Small intestine (tissue), 16 donors: ENCODE measurements around the gene MAP3K21. TPM values are rescaled to one million over a fixed set of nuclear protein-coding genes. Genes with fewer than 3 reads are reported as not detected.

Experiments
- DNase-seq, 2 donors: peaks; one replicate each; pipeline versions ENCODE4 v3.0.0 to v3.0.0-alpha.2; 2013
- FAIRE-seq: peaks from 2 replicates; lab custom pipeline; 2012; peaks lifted over from hg19 to GRCh38; lab: Jason Lieb, UNC
- H3K27ac ChIP-seq, 3 donors: one replicate each; pipeline ENCODE4 v1.5.1; 2013; ENCODE audit warnings: low read length in 2 of 3, mild to moderate bottlenecking in 2 of 3, control low read depth in 1 of 3, inconsistent platforms in 1 of 3, low read depth in 1 of 3, moderate library complexity in 1 of 3
- H3K27me3 ChIP-seq, 3 donors: one replicate each; pipeline ENCODE4 v1.6.1; 2013; ENCODE audit warnings: low read length in 3 of 3, inconsistent platforms in 1 of 3; ENCODE audit not compliant: control insufficient read depth in 3 of 3, insufficient read depth in 3 of 3
- H3K36me3 ChIP-seq, 3 donors: one replicate each; pipeline ENCODE4 v1.6.1; 2013; ENCODE audit warnings: low read length in 3 of 3, inconsistent platforms in 1 of 3, low read depth in 1 of 3, mild to moderate bottlenecking in 1 of 3, moderate library complexity in 1 of 3; ENCODE audit not compliant: control insufficient read depth in 3 of 3, insufficient read depth in 2 of 3
- H3K4me1 ChIP-seq, 3 donors: one replicate each; pipeline ENCODE4 v1.6.1; 2013; ENCODE audit warnings: low read length in 2 of 3, inconsistent platforms in 1 of 3, low read depth in 1 of 3, mild to moderate bottlenecking in 1 of 3, moderate library complexity in 1 of 3; ENCODE audit not compliant: control insufficient read depth in 3 of 3, insufficient read depth in 2 of 3
- H3K4me3 ChIP-seq, 3 donors: one replicate each; pipeline ENCODE4 v1.5.1; 2013; ENCODE audit warnings: low read length in 3 of 3, control low read depth in 1 of 3, inconsistent platforms in 1 of 3, low read depth in 1 of 3, mild to moderate bottlenecking in 1 of 3, moderate library complexity in 1 of 3
- H3K9me3 ChIP-seq, 2 donors: one replicate each; pipeline ENCODE4 v1.6.1; 2013; ENCODE audit warnings: low read depth in 1 of 2, low read length in 1 of 2; ENCODE audit not compliant: control insufficient read depth in 2 of 2, insufficient read depth in 1 of 2
- WGBS, 3 donors: extraction: QIAGEN DNeasy Blood & Tissue Kit; methylation state at CpG; one replicate each; pipeline ENCODE4 v1.1.7; 2013; 5-methylcytosine and 5-hydroxymethylcytosine counted together
- long read RNA-seq, 10 donors: transcript quantifications; one replicate each; lab custom pipeline, GENCODE V29; 2026
- polyA plus RNA-seq, 4 donors: library from polyadenylated mRNA; stranded (reverse) in 3 of 4; unstranded in 1 of 4; fragments of 200-250 nt in 3 of 4; fragments of 120-200 nt in 1 of 4; gene quantifications; one replicate each; pipeline versions ENCODE4 v1.2.1 to v1.2.3, GENCODE V29; 2013
- donor health status: healthy with polysubstance abuse.
- donor health status: control.
- donor health status: control.
- donor health status: Bipolar disorder and iron deficiency.
- donor health status: healthy.

The MAP3K21 gene
- polyA plus RNA-seq = 10 to 100 TPM in 3 of 4 donors, 1 to 10 TPM in 1; 7.6 to 11.9 (median 10.6) TPM
- long read RNA-seq, donor 1 = 0 reads
- long read RNA-seq, donor 2, full-length matches to known transcripts = 2 of 2 reads
- long read RNA-seq, donor 2, partial matches to known transcripts = 0 of 2 reads
- long read RNA-seq, donor 2, other reads (novel, unspliced or antisense) = 0 of 2 reads
- long read RNA-seq, donor 3 = 0 reads
- long read RNA-seq, donor 4 = 0 reads
- long read RNA-seq, donor 5 = 0 reads
- long read RNA-seq, donor 6, full-length matches to known transcripts = 1 of 1 reads
- long read RNA-seq, donor 6, partial matches to known transcripts = 0 of 1 reads
- long read RNA-seq, donor 6, other reads (novel, unspliced or antisense) = 0 of 1 reads
- long read RNA-seq, donor 7 = 0 reads
- long read RNA-seq, donor 8 = 0 reads
- long read RNA-seq, donor 9, full-length matches to known transcripts = 1 of 1 reads
- long read RNA-seq, donor 9, partial matches to known transcripts = 0 of 1 reads
- long read RNA-seq, donor 9, other reads (novel, unspliced or antisense) = 0 of 1 reads
- long read RNA-seq, donor 10, full-length matches to known transcripts = 2 of 2 reads
- long read RNA-seq, donor 10, partial matches to known transcripts = 0 of 2 reads
- long read RNA-seq, donor 10, other reads (novel, unspliced or antisense) = 0 of 2 reads

- Histone ChIP-seq H3K36me3 (peaks cover 0 to 3% (median 0%) of the 10 kb centered on the region in 3 donors), H3K9me3 (no peaks in the 10 kb centered on the region), H3K27me3 (peaks cover 0 to 3% (median 0%) of the 10 kb centered on the region in 3 donors), H3K4me3 (peak within 1 kb of the TSS; percentile 40 to 74 (median 72)), H3K4me1 (peaks cover 0 to 10% (median 2%) of the 10 kb centered on the region in 3 donors), H3K27ac (peak within 1 kb of the TSS; percentile 54 to 89 (median 86))
- FAIRE-seq = no peak
- WGBS, 3 donors = 0 to 2% (median 1%) methylated on average over 19 to 68 of the region's 68 CpGs
- no peak for DNase-seq
These were observed at the start of gene MAP3K21 for GRCh38 chr1:233327651-233328141. Gene MAP3K21 (plus strand): TSS chr1:233327724. CDS start chr1:233328029, 305 bp downstream.

GRCh38 chr1:233278631-233279030, 48.9 kb upstream of the MAP3K21 start:
- Histone ChIP-seq H3K9me3 (no peaks in the 10 kb centered on the region), H3K4me3 (no peak overlapping the region), H3K27ac (no peak overlapping the region), H3K36me3 (no peaks in the 10 kb centered on the region), H3K4me1 (no peaks in the 10 kb centered on the region), H3K27me3 (no peaks in the 10 kb centered on the region)
- FAIRE-seq (no peak), DNase-seq (no peak)
- WGBS, 3 donors = 73 to 100% (median 97%) methylated on average over 1 of the region's 1 CpG

GRCh38 chr1:233279971-233280370, 47.6 kb upstream of the MAP3K21 start:
- Histone ChIP-seq H3K4me3 (no peak overlapping the region), H3K4me1 (no peaks in the 10 kb centered on the region), H3K9me3 (no peaks in the 10 kb centered on the region), H3K36me3 (no peaks in the 10 kb centered on the region), H3K27ac (no peak overlapping the region), H3K27me3 (no peaks in the 10 kb centered on the region)
- 94 to 99% (median 94%) methylated on average over 2 of the region's 2 CpGs for WGBS, 3 donors
- no peak for DNase-seq
- FAIRE-seq = no peak

GRCh38 chr1:233281711-233282581, 45.6 kb upstream of the MAP3K21 start:
- no peak for FAIRE-seq
- no peak overlapping the region for H3K27ac ChIP-seq

GRCh38 chr1:233282582-233282886, 45.0 kb upstream of the MAP3K21 start:
- Histone ChIP-seq H3K4me1 (no peaks in the 10 kb centered on the region), H3K36me3 (no peaks in the 10 kb centered on the region), H3K4me3 (no peak overlapping the region), H3K9me3 (no peaks in the 10 kb centered on the region), H3K27ac (no peak overlapping the region), H3K27me3 (no peaks in the 10 kb centered on the region)
- FAIRE-seq (no peak), DNase-seq (no peak)
- WGBS, 3 donors = 90 to 95% (median 93%) methylated on average over 3 of the region's 3 CpGs

More at GRCh38 chr1:233281711-233282581, 45.6 kb upstream of the MAP3K21 start:
- DNase-seq = peak in 1 of 2 donors; percentile 17
- H3K9me3 ChIP-seq = no peaks in the 10 kb centered on the region
- H3K36me3 ChIP-seq = no peaks in the 10 kb centered on the region
- no peaks in the 10 kb centered on the region for H3K4me1 ChIP-seq
- H3K4me3 ChIP-seq = no peak overlapping the region
- no peaks in the 10 kb centered on the region for H3K27me3 ChIP-seq
- WGBS, 3 donors = 69 to 93% (median 76%) methylated on average over 8 of the region's 8 CpGs

GRCh38 chr1:233289676-233290075, 37.8 kb upstream of the MAP3K21 start:
- no peak overlapping the region for H3K4me3 ChIP-seq
- H3K27me3 ChIP-seq = no peaks in the 10 kb centered on the region
- H3K4me1 ChIP-seq = no peaks in the 10 kb centered on the region
- WGBS, 3 donors = 50 to 68% (median 63%) methylated on average over 4 of the region's 4 CpGs
- FAIRE-seq = no peak
- no peaks in the 10 kb centered on the region for H3K36me3 ChIP-seq
- H3K9me3 ChIP-seq = no peaks in the 10 kb centered on the region
- no peak overlapping the region for H3K27ac ChIP-seq
- DNase-seq = peak in 1 of 2 donors; percentile 20

GRCh38 chr1:233290396-233291034, 37.0 kb upstream of the MAP3K21 start:
- H3K9me3 ChIP-seq = no peaks in the 10 kb centered on the region
- FAIRE-seq = no peak
- H3K36me3 ChIP-seq = no peaks in the 10 kb centered on the region
- peak overlapping the region in 1 of 3 donors; percentile 28 for H3K27ac ChIP-seq
- peaks cover 0 to 3% (median 0%) of the 10 kb centered on the region in 3 donors for H3K4me1 ChIP-seq
- no peak for DNase-seq
- WGBS, 3 donors = 56 to 81% (median 72%) methylated on average over 5 of the region's 5 CpGs
- no peaks in the 10 kb centered on the region for H3K27me3 ChIP-seq
- H3K4me3 ChIP-seq = no peak overlapping the region
